ENCODE data around the gene CHRM1.
"Not testable (repeated sequence)": the region's sequence is repeated elsewhere in the genome, so short reads cannot be mapped to it uniquely, and the experiment has no call there.

The CHRM1 gene, protein sequence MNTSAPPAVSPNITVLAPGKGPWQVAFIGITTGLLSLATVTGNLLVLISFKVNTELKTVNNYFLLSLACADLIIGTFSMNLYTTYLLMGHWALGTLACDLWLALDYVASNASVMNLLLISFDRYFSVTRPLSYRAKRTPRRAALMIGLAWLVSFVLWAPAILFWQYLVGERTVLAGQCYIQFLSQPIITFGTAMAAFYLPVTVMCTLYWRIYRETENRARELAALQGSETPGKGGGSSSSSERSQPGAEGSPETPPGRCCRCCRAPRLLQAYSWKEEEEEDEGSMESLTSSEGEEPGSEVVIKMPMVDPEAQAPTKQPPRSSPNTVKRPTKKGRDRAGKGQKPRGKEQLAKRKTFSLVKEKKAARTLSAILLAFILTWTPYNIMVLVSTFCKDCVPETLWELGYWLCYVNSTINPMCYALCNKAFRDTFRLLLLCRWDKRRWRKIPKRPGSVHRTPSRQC

DNA sequence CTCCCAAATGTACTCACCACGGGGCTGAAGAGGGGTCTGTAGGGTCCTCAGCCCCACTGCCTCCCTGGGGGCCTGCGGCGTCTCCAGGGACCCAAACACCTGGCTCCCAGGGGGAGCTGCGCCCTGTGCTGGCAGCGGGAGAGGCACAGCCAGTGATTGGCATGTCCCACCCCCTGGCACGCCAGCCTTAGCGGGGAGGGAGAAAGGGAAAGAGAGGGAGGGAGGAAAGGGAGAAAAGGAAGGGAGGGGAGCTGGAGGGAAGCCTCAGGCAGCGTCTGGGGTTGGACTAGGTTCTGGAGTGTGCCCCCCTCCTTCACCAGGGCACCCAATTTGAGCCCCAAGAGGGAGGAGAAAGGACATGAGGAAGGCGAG is at the start of gene CHRM1:
Gene CHRM1 (minus strand): TSS at position 163 of the 372 bp plus-strand sequence. CDS start 10,263 bp downstream, outside the sequence.
- no peak for DNase-seq

DNA sequence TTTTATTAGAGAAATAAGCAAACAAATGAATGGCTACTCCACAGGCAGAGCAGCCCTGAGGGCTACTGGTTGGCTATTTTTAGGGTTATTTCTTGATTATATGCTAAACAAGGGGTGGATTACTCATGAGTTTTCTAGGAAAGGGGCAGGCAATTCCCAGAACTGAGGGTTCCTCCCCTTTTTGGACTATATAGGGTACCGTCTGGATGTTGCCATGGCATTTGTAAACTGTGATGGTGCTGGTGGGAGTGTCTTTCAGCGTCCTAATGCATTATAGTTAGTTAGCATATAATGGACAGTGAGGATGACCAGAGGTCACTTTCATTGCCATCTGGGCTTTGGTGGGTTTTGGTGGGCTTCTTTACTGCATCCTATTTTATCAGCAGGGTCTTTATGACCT is 44.4 kb upstream of the CHRM1 start:
- no peak for DNase-seq

DNA sequence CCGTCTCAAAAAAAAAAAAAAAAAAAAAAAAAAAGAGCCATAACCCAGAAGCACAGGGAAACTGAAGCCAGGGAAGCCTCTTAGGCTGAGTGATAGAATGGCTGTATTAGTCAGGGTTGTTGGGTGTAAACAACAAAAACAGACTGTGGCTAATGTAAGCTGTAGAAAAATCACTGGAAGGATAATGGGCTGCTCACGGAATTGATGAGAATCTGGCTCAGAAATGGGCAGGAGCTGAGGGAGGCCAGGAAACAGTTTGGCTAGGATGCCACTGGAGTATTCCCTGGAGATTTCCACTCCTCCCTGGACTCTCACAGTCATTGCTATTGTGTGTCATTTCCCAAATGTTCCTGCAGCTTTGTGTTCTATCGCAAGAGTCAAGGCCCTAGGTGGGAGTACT is 41.2 kb upstream of the CHRM1 start:
- DNase-seq, result no peak

DNA sequence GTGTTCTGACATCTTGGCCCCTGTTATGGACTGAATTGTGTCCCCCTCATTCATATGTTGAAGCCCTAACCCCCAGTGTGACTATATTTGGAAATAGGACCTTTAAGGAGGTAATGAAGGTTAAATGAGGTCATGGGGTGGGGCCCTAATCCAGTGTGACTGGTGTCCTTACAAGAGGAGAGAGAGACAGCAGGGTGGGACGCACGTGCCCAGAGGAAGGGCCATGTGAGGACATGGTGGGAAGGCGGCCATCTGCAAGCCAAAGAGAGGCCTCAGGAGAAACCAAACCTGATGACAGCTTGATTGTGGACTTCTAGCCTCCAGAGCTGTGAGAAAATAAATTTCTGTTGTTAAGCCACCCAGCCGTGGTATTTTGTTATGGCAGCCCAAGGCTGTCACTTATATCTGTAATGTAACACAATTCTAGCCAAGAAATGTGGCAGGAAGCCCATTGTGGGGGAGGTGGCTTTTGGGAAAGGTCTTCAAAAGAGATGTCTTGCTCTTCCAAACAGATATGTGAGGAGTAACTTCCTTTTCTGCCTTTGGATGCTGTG is 39.9 kb upstream of the CHRM1 start:
- DNase-seq, result no peak

DNA sequence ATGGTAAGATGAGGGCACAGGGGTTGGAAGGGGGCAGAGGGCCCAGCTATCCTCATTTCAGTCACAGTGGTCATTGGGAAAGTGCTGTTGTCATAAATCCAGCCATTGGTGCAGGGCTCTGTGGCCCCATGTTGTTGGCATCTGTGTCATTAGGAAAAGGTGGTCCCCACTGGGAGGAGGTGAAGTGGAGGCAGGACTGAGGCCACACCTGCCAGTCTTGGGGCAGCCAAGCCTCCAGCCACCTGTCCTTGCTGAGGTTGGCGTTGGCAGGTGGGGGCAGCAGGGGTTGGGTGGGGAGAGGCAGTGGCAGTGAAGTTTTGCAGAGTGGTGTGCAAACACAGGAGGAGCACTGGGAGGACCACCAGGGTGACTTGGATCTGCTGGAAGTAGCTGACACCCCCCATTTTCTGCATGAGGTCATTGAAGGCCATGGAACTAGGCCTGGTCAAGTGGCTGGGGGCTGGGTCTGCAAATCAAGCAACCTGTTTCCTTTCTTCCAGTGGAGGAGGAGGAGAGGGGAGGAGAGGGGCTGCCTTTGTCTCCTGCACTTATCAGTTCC is 38.3 kb upstream of the CHRM1 start:
- DNase-seq, result no peak

DNA sequence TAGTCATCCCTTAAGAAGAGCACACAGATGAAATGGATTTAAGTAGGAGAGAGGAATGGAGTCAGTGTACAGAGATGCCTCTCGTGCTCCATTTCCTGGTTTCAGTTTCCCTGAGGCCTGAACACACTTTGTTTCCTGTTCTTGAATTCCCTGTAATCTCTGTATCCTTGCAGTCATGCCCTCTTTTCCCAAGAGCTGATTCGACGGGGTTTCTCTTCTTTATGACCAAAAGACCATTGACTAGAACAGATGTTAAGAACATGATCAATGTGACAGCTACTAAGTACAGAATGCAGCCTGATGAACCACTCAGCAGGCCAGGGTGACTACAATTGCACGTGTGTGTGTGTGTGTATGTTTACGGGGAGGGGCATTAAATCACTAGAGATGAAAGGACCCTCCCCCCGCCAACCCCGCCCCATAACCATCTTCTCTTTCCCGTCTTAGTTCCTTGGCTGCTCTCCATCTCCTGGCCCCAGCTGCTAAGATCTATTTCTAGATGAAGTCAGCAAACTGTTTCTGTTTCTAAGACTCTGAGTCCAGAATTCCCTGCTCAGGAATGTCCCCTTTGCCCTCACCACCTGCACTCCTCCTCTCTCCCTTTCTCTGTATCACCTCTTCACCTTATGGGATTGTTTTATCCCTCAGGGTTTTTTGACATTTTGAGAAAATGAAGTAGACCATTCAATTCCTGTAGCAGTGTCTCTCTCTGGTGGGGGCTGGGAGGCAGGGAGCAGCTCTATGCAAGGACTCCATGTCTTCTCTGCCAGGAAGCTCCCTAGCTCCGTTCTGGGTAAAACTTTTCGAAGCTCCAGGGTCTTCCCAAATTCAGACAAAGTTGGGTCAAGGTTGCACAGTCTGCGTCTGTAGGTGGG is 37.6 kb upstream of the CHRM1 start:
- no peak for DNase-seq

DNA sequence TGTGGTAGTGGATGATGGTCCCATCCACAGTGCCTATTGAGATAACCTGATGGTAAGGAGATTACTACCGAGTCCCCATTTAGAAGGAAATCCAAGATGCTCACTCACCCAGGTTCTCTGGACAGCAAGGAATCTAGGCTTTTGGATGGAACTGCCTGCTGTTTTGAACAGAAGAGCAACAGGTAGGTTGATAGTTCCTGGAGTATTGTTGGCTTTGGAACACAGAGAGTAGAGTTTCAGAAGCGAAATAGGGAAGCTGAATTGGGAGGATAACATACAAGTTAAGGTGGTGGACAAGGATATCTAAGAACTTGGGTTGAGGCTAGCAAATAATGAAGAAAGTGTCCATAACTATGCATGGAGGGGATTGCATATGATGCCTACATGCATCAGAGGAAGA is 36.0 kb upstream of the CHRM1 start:
- DNase-seq, result no peak

DNA sequence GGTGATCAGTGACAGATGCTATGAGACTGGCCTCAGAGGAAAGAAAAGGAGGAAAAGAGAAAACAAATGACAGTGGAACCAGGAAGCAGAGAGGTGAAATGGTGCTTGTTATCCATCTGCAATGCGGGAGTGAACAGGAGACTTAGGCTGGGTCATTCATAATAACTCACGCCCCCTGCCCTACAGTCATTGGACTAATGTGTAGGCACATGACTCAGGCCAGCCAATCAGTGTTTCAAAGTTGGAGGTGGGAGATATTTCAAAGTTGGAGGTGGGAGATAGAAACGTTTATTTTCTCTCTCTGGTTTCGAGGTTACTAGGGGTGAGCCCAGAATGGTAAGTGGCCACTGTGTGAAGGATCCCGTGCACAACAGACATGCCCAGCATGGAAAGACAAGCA is 33.3 kb upstream of the CHRM1 start:
- no peak for DNase-seq

DNA sequence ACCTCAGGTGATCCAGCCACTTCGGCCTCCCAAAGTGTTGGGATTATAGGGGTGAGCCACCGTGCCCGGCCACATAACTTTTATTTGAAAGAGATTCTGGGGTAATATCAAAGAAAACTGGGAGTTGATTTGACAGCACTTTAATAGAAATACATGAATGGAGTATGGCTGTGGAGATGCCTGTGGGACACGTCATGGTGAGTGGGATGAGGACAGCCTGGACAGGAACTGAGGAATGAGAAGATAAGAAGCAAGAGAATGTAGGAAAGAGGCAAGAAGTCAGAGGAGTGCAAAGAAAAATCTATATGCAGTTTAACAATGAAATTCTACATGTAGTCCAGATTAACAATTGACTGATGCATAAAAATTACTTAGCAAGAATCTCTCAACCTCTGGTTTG is 32.6 kb upstream of the CHRM1 start:
- no peak for DNase-seq

DNA sequence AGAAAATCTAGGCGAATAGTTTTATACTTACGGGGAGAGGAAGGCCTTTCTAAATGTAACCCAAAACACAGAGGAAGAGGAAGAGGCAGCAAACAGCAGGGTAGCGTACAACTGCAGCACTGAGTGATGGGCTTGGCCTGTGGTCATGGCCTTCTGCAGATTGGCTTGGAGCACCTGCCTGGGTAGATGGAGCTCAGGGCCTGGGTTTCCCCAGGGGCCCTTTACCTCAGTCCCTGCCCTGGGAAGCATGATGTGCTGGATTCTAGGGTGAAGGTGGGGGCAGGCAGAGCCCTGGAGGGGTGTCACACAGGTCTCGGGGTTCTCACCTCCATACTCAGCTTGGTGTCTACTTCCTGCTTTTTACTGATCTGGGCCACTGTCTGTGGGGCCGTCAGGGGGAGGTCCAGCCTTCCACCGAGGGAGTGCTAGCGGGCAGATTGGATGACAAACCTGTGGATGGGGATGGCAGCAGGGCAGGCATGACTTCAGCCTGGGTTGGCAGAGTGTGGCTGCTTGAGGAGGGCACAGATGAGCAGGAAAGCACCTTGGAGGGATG is 27.7 kb upstream of the CHRM1 start:
- DNase-seq, result no peak

DNA sequence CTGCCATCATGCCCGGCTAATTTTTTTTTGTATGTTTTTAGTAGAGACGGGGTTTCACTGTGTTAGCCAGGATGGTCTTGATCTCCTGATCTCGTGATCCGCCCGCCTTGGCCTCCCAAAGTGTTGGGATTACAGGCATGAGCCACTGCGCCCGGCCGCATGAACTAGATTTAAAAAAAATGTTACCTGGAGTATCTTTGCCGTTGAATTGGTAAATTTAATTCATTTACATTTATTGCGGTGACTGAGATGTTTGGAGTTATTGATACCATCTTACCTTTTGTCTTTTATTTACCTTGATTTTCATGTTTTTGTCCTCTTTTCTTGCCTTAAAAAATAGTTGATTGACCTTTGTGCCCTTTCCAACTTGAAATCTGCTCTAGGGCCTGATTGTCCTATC is 24.4 kb upstream of the CHRM1 start:
- DNase-seq, result not testable (repeated sequence)

DNA sequence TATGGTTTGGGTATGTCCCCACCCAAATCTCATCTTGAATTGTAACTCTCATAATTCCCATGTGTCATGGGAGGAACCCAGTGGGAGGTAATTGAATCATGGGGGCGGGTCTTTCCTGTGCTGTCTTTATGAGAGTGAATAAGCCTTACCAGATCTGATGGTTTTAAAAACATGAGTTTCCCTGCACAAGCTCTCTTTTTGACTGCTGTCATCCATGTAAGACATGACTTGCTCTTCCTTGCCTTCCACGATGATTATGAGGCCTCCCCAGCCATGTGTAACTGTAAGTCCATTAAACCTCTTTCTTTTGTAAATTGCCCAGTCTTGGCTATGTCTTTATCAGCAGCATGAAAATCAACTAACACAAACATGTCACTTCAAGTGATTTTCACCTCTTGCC is 16.4 kb upstream of the CHRM1 start:
- DNase-seq, result not testable (repeated sequence)

DNA sequence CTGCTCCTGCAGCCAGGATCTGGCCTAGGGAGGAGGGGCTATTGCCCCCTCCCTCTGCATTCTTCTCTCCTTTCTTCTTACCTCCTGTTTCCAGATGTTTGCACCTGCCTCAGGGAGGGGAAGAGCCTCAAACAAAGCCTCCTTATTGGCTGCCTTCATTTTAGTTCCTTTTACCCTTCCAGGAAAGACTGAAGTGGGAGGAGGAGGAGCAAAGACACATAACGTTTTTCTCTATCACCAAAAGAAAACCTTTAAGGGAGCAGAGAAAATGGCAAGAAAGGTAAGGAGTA is 13.3 kb upstream of the CHRM1 start:
- DNase-seq, result no peak

DNA sequence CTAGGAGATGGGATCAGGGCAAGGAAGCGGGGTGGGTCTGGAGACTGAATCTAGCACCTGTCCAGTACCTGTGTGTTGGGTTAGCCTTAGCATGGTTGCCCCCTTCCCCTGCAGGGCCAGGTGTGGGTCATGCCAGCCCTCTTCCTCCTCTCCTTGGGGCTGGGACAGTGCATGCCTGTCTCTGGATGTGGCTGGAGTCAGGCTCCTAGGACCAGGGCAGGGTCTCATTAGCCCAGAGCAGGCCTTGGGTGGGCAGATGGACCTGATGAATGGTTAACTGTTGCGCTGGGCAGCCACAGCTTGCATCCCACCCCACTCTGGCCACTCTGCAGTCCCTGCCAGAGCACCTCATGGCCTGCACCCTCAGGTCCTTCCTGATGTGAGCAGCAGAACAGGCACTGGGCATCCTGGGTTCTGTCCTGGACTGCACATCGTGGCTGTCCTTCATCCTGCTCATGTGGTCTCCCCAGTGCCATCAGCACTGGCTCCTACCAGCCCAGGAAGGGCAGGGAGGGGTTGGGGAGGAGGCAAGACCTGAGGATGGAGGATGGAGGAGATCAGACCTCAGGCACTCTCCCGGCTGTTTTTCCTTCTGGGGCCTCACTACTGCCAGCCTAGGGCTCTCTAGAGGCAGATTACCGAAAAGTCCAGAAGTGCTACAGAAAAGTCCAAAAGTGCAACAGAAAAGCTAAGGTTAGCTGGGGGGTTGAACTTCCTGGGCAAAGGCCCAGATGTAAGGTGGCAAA is 12.8 kb upstream of the CHRM1 start:
- DNase-seq, result no peak

DNA sequence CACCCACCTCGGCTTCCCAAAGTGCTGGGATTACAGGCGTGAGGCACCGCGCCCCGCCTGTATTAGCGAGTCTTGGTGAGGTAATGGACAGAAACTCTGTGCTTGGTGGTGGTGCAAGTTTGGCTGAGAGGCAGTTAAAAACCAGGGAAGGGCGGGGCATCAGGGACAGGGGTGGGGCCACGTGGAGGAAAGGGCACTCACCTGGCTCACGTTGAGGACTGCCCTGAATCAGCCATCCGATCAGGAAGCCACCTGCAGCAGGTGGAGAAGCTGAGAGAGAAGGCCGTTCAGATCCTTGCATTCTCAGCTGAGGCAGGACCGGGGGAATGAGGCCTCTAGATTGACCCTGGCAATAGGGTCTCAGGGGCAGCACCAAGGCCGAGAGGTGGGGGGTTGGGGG is 12.1 kb upstream of the CHRM1 start:
- no peak for DNase-seq

DNA sequence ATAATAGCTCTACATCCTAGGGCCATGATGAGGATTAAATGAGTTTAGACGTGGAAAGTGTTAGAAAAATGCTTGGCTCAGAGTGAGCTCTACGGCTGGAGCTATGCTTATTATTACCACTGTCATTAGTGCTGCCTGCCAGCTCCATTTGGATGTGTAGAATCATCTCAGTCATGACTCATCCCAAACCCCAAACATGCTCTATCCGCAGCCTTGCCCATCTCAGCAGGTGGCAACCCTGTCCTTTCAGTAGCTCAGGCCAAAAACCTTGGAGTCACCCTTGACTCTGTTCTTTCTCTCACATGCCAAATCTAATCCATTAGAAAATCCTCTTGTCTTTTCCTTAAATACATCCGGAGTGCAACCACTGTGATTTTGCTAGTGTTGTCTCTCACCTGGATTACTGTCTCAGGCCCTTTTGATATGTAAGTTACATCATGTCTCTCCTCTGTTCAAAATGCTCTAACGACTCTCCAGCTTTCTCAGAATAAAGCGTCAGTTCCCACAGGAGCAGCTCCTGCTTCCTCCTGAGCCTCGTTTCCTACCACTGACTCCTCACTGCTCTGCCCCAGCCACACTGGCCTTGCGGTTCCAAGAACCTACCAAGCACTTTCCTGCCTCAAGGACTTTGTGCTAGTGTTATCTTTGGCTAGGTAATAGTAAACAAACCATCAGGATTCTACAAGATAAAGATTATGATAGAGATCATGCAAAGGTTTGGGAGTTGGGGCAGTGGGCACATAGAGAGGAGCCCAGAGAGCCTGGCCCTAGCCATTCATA is 10.5 kb upstream of the CHRM1 start:
- no peak for DNase-seq

DNA sequence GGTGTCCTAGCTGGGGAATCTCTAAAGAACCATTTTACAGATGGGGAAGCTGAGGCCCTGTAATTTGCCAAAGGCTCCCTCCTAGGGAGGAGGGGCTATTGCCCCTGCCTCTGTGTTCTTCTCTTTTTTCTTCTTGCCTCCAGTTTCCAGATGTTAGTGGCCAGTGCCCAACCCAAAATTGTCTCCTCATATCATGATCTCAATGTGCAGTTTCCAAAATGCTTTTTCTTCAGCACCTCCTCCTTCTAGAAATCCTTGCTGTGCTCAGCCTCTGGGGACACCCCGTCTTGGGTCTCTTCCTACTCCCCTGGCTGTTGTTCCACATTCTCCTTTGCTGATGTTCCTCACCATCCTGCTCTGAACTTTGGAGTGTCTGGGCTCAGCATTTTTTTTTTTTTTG is 9.5 kb upstream of the CHRM1 start:
- DNase-seq, result no peak

DNA sequence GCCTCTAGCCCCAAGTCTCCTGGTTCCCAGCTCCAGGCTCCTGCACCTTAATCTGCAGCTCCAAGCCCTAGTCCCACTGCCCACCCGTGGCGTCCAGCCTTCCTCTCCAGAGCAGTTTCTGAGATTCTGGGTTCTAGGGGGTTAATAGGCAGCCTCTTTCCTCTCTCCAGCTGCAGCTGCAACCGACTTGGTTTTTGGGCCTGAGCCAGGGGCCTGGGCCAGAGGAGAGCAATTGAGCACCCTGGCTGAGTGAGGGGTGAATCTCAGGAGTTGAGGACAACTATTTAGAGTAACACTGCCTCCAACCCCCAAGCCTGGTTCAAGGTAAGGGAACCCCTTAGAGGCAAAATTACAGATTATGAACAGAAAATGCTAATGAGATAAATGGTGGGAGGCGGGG is 9.0 kb upstream of the CHRM1 start:
- DNase-seq, result no peak

DNA sequence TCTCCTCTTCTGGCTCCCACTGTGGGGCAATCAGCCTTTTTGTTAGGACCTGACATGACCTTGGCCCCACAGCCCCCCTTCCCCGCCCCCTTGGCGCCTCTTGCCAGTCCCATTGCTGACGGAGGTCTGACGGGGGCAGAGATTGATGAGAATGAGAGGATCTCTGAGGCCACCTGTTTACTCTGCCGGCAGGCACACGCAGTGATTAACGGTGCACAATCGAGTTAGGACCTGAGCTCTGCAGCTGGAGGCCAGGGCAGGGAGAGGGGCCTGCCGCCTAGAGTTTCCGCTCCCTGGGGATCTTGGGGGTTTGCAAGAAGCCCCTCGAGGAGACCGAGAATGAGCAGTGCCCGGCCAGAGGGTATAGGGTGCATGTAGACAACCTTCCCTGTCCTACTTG is 6.8 kb upstream of the CHRM1 start:
- DNase-seq, result no peak

DNA sequence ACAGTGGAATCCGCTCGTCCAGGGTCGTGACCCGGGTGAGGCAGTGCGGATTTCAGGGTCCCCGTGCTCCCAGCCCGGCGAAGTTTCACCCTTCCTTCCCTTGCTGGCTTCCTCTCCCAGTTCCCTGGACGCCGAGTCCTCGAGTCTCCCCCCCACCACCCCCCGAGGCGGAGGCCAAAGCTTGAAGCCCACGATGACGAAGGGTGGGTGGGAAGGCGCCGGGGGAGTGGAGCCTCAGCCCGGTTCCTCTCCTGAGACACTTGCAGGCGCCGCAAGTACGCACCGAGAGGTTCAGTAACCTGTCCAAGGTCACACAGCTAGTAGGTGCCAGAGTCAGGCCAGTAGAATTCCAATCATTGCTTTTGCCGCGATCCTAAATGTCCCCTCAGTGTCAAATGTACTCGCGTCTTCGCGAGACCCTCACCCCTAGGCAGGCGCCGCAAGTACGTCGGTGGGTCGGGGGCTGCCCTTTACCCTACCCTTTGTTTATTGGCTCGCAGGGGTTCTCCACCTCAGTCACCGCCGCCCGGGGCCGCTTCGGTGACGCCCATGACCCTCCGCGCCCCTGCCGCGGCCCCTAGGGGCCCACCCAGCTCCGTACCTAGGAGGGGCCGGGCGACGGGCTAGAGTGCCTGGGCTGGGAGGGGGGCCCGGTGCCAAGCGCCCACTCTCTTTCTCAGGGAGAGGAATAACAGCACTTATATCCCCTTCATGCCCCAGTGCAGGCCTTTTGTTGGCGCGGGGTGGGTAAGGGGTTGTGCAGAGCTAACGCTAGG is 5.7 kb upstream of the CHRM1 start:
- DNase-seq, result no peak
